HCT116 (cell line): ENCODE measurements around the gene SNAP29.
"Not testable (repeated sequence)": the region's sequence is repeated elsewhere in the genome, so short reads cannot be mapped to it uniquely, and the experiment has no call there.

Experiments
- CTCF ChIP-seq, 3 experiments: fragments of 200-600 bp in 1 of 3; sonication (generic) in 1 of 3; IDR thresholded peaks in 2 of 3; conservative IDR thresholded peaks in 1 of 3; 2 replicates each; pipeline ENCODE4 v1.5.1; 2012 to 2017; ENCODE audit warnings: low read depth in 2 of 3, low read length in 2 of 3, antibody characterized with exemption in 1 of 3, borderline replicate concordance in 1 of 3, control low read depth in 1 of 3, mild to moderate bottlenecking in 1 of 3, mixed read lengths in 1 of 3, mixed run types in 1 of 3, moderate library complexity in 1 of 3; ENCODE audit not compliant: insufficient read depth in 1 of 3
- EGR1 ChIP-seq: IDR thresholded peaks from 2 replicates; pipeline ENCODE4 v1.6.1; 2012; ENCODE audit warnings: low read depth

DNA sequence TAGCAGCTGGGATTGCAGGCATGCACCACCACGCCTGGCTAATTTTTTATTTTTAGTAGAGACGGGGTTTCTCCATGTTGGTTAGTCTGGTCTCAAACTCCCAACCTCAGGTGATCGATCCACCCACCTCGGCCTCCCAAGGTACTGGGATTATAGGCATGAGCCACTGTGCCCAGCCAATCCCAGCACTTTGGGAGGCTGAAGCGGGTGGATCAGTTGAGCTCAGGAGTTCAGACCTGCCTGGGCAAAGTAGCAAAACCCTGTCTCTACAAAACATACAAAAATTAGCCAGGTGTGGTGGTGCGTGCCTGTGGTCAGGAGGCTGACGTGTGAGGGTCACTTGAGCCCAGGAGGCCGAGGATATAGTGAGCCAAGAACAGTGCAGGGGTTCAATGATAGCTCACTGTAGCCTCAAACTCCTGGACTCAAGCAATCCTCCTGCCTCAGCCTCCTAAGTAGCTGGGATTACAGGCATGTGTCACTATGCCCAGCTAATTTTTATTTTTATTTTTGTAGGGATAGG lies 37.0 kb upstream of the SNAP29 start:
- not testable (repeated sequence) for TF ChIP-seq EGR1; CTCF (IDR thresholded peaks at IDR 0.05 in 2 of 3, conservative IDR thresholded peaks at IDR 0.05 in 1 of 3; ENCODE audit: borderline replicate concordance in 1 of 3, insufficient read depth in 1 of 3, low read depth in 2 of 3, low read length in 2 of 3)
